NCI-H1417 (cell line): Measurements from ENCODE around the gene GRPR.

Experiments
- DNase-seq, 3 experiments: peaks; one replicate each; lab custom pipeline; 2025; lab: John Stamatoyannopoulos, UW

GRPR gene

GRCh38 chrX:16123222-16123786, at the start of gene GRPR:
GRPR (plus strand) TSS chrX:16123565; CDS start chrX:16123954, 389 bp downstream.
- DNase-seq = peak; percentile 75 to 96 (median 86)

DNA sequence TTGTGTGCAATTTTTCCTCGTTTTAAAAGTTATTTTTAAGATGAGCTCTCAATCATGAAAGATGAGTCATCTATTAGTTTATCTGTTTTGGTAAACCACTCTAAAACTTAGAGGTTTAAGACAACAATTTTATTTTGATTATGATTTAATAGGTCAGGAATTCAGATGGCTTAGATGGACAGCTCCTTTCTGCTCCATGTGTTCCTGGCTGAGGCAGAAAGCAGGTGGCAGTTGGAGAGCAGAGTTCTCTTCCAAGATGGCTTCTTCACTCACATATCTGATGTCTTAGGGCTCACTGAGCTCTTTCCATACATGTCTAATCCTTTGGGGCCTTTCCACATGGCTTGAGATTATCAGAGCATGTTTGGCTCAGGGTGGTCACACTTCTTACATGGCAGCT, 48.3 kb upstream of the GRPR start:
- no peak for DNase-seq

DNA sequence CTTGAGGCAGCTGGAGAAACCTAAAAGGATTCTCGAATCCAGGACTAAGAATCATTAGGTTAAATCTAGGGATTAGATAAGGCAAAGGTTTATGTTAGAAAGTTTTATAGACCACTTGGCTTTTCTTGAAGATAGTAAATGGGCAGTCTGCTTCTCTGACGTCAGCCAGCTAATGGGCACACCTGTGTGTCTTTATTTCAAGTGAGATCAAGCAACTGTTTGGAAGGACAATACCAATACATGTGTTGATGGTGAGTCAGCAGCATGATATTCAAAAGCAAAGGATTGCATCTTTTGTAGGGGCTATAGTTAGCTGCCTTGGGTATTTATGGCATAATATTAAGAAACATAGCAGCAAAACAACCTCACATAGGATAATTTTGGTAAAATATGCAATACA, 46.5 kb upstream of the GRPR start:
- peak in 1 of 3 experiments; percentile 54 for DNase-seq

GRCh38 chrX:16077811-16078210, 45.6 kb upstream of the GRPR start:
- DNase-seq = no peak

- no peak for DNase-seq
Observed at GRCh38 chrX:16081357-16081756, 42.0 kb upstream of the GRPR start.

DNA sequence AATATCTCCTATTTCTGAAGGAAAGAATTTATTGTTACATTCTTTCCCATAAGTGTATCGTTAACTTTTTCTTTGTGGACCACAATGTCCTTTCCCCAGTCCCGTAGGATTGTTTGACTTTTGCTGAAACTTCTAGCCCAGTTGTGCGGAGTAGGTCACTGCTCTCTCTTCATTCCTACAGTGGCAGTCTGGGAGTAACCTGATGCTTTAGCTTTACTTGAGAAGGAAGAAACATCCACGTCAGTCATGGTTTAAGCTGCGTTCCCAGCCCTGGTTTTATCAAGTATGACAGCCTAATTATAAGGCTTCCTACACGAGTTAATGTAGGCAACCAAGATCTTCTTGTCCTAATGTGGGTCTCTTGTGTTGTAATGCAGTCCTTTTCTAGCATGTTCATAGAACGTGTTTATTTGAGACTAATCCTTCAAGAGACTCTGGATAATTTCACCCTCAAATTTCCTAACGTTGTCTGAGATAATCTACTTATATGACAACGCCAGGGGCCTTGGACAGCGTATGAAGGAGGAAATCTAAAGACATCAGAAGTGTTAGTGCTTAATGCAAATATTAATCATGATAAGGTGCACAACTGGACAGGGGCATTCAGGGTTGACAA, 40.8 kb upstream of the GRPR start:
- no peak for DNase-seq

- no peak for DNase-seq
Observed at GRCh38 chrX:16087076-16087475, 36.3 kb upstream of the GRPR start.

- no peak for DNase-seq
Observed at GRCh38 chrX:16089086-16089485, 34.3 kb upstream of the GRPR start.

- DNase-seq = no peak
Observed at GRCh38 chrX:16096141-16096540, 27.2 kb upstream of the GRPR start.

DNA sequence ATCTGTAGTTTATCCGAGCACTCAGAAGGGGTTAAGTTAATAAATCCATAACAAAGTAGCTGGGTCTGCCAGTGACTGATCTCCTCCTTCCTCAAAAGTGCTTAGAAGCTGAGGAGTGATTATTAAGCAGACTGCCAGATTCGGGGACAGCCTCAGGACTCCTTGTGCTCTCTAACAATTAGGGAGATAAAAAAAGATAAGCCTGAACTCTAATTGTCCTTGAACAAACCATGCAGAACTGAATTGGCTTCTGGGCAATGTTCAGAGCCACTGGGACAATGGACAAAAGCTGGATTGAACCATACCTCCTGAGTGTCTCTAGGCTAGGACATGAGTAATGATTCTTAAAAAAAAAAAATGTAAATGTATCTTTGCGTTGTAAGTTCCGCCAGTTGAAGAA, 22.7 kb upstream of the GRPR start:
- DNase-seq = no peak

DNA sequence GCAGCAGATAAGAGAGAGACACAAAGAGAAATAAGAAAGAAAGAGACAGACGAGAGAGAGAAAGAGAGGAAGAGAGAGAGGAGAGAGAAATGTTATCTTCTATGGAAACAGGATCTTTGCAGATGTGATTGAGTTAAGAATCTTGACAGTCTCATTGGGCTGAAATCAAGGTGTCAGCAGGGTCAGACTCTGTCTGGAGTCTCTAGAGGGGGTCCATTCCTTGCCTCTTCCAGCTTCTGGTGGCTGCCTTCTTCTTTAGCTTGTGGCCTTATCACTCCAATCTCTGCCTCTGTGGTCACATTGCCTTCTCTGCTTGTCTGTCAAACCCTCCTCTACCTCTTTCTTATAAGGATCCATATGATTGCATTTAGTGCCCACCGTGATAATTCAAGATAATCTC, 21.8 kb upstream of the GRPR start:
- DNase-seq = no peak

- DNase-seq = no peak
Observed at GRCh38 chrX:16103625-16104024, 19.7 kb upstream of the GRPR start.

DNA sequence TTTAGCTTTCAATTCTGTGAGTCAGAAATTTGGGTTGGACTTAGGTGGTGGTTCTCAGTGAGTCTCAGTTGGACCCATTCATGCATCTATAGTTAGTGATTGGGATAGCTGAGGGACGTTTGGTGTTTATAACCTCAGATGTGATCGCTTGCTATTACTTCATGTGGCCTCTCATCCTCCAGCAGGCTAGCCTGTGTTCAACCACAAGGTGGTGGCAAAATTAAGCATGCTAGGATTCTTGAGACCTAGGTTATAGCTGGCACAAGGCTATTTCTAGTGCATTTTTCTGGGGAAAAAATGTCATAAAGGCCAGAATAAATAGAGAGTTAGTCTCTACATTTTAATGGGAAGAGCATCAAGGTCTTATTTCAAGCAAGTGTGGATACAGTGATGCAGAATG, 10.9 kb upstream of the GRPR start:
- DNase-seq = no peak

GRCh38 chrX:16113978-16114565, 9.3 kb upstream of the GRPR start:
- DNase-seq = no peak

DNA sequence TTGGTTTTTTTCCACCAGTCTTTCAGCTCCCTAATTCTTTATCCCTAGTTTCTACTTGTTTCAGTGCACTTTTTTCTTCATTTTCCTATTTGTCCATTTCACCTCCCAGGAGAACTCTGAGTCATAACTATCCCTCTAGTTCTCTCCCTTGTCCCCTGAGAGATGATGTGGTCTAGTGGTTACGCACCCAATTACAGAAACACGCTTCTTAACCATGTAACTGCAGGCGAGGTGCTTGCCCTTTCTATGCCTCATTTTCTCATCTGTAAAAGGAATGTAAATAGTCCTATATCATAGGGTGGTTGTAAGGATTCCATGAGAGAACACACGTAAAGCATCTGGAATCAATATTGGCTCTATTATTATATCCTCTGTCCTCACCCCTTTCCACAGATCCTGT, 8.8 kb upstream of the GRPR start:
- DNase-seq = no peak

- DNase-seq = no peak
Observed at GRCh38 chrX:16119353-16120220, 3.8 kb upstream of the GRPR start.

- DNase-seq = peak in 1 of 3 experiments; percentile 35
Observed at GRCh38 chrX:16120431-16120830, 2.9 kb upstream of the GRPR start.

DNA sequence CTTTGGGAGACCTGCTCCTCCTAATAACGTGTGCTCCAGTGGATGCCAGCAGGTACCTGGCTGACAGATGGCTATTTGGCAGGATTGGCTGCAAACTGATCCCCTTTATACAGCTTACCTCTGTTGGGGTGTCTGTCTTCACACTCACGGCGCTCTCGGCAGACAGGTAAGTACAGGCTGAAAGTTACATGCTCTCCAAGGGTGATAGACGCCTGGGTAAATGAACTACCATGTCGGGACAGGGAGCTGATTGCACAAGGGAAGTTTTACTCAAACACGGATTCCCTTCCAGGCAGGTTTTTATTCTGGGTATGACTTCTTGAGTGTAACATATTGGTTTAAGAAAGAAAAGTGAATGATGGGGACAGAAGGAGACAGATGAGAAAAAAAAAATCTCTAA, 836 bp downstream of the GRPR start:
- DNase-seq = no peak

DNA sequence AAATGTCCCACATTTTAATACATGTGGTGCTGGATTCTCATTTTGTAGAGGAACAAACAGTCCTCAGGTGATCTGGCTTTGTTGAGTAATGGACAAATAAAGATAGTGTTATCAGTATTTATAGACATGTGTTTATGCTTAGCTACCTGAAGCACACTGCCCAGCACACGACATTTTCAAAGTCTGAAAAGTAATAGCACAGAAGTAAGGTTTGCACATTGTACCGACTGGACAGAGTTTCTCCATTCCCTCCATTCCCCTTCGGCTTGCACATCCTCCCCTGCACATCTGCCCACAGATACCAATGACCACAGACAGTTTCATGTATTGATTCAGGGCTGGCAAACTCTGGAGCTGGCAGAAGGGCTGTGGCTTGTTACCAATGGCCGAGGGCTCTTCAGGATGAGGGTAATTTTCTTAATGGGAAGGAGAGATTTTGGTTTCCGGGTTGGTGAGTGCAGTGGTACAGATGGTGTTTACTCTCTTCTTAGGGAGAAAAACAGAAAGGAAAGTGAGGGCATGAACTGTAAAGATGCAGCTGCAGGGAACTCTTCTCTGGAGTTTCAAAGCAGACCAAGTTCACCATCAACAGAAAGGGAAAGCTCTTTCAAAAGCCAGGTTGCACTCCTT, 2.3 kb downstream of the GRPR start:
- peak; percentile 9 to 79 (median 52) for DNase-seq

DNA sequence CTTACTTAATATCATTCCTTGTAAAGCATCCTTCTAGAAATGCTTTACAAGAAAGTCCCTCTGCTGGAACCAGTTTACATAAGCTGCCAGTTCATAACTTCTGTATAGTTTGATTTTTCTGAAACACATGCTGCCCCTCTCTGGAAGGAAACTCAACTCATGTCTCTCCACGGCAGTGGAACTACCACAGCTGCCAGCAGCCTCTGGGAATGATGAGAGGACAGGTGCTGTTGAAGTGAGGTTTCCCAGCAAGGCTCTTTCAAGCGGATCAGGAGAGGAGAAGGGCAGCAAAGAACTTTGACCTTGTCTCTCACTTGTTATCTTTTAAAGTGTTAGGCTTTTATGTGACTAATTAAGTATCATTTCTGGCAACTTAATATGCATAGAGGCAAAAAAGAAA, 7.3 kb downstream of the GRPR start:
- peak in 2 of 3 experiments; percentile 3 to 15 for DNase-seq

DNA sequence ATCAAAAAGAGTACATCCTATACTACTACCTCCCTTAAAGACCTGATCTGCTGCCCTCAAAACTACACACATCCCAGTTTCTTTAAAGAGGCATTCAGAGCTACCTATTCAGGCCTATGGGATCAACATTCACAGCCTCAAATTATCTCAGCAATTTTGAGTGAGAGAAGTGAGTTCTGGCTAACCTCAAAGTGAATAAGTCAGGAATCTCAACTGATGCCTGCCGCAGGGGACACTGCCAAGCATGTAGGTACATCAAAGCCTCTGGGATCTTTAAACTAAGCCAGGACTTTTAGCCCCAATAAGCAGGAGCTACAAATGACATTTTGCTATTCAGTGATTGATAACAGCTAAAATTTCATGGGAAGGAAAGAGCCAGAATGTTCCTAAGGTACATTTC, 11.6 kb downstream of the GRPR start:
- no peak for DNase-seq

GRCh38 chrX:16136080-16136479, 12.7 kb downstream of the GRPR start:
- no peak for DNase-seq
